MCF 10A (cell line): ENCODE measurements around the gene CYYR1. TPM values are rescaled to one million over a fixed set of nuclear protein-coding genes. Genes with fewer than 3 reads are reported as not detected.

Source experiments
- BruUV-seq: library from RNA; stranded (reverse); fragments of 400-500 nt; replicated peaks from 2 replicates; lab custom pipeline; 2021; lab: Mats Ljungman, UMichigan
- CTCF ChIA-PET: fragments of 300-600 bp; sonication (Branson Sonifier 250); formaldehyde crosslinking; extraction: SDS; loops from one replicate; lab custom pipeline; 2021; ENCODE audit warnings: antibody characterized with exemption, inconsistent platforms; lab: Yijun Ruan, JAX
- POLR2A ChIA-PET: fragments of 300-600, 350-650 bp; sonication (Branson Sonifier 250); formaldehyde crosslinking; extraction: SDS; loops from one replicate; lab custom pipeline; 2020; ENCODE audit warnings: antibody characterized with exemption, inconsistent platforms; lab: Yijun Ruan, JAX
- DNase-seq: peaks from one replicate; pipeline ENCODE4 v3.0.0-alpha.2; 2018; ENCODE audit not compliant: unreplicated experiment
- H3K27ac Mint-ChIP-seq: one replicate; pipeline ENCODE4 v1.8.0; 2022; ENCODE audit warnings: mild to moderate bottlenecking, low read depth, mixed read lengths; ENCODE audit not compliant: unreplicated experiment
- H3K27me3 Mint-ChIP-seq: one replicate; pipeline ENCODE4 v1.8.0; 2022; ENCODE audit warnings: mixed read lengths; ENCODE audit not compliant: insufficient read depth, unreplicated experiment
- H3K36me3 Mint-ChIP-seq: one replicate; pipeline ENCODE4 v1.8.0; 2022; ENCODE audit warnings: mild to moderate bottlenecking, moderate library complexity, mixed read lengths; ENCODE audit not compliant: insufficient read depth, unreplicated experiment
- H3K4me1 Mint-ChIP-seq: one replicate; pipeline ENCODE4 v1.8.0; 2022; ENCODE audit warnings: mixed read lengths; ENCODE audit not compliant: insufficient read depth, unreplicated experiment
- H3K4me3 Mint-ChIP-seq: one replicate; pipeline ENCODE4 v1.8.0; 2022; ENCODE audit warnings: mild to moderate bottlenecking, moderate library complexity, mixed read lengths; ENCODE audit not compliant: unreplicated experiment
- H3K9me3 Mint-ChIP-seq: one replicate; pipeline ENCODE4 v1.8.0; 2022; ENCODE audit warnings: mixed read lengths; ENCODE audit not compliant: unreplicated experiment
- CTCF ChIP-seq: fragments of 200-600 bp; IDR thresholded peaks from one replicate; pipeline ENCODE4 v1.8.0; 2022; ENCODE audit warnings: antibody characterized with exemption, mild to moderate bottlenecking; ENCODE audit not compliant: unreplicated experiment
- intact Hi-C: fragments of 100-400 bp; cut with micrococcal nuclease; formaldehyde crosslinking; loops from 2 replicates; pipeline ENCODE4 v1.14.1; 2022
- total RNA-seq: library from RNA; stranded (reverse); gene quantifications from 2 replicates; pipeline ENCODE4 v1.2.3, GENCODE V29; 2022

Gene CYYR1
- total RNA-seq, 1 experiment from 2014 or later = not detected

GRCh38 chr21:26513212-26513611 is 59.9 kb downstream of the CYYR1 start:
- Mint-ChIP-seq H3K36me3 (no peaks in the 10 kb centered on the region), H3K27me3 (no peaks in the 10 kb centered on the region), H3K9me3 (no peaks in the 10 kb centered on the region), H3K4me1 (peaks cover 20% of the 10 kb centered on the region), H3K4me3 (no peak overlapping the region), H3K27ac (no peak overlapping the region)
- intact Hi-C loops = no loop called here
- no peak for TF ChIP-seq CTCF
- CTCF ChIA-PET = no interaction called here
- BruUV-seq = no TSS peak
- POLR2A ChIA-PET = interaction anchor here (0.6 kb wide), 1 partner anchor 27 kb away, joined by 3 read pairs; no protein-coding TSS in a partner anchor
- peak; percentile 80 for DNase-seq

- no peak for TF ChIP-seq CTCF
- Mint-ChIP-seq H3K27me3 (no peaks in the 10 kb centered on the region), H3K9me3 (no peaks in the 10 kb centered on the region), H3K4me3 (no peak overlapping the region), H3K36me3 (no peaks in the 10 kb centered on the region), H3K27ac (no peak overlapping the region), H3K4me1 (peaks cover 20% of the 10 kb centered on the region)
- intact Hi-C loops = no loop called here
- CTCF ChIA-PET = interaction anchor here (1.2 kb wide), 1 partner anchor 232 kb away, joined by 3 read pairs; no protein-coding TSS in a partner anchor
- no peak for DNase-seq
- POLR2A ChIA-PET = no interaction called here
- no TSS peak for BruUV-seq
Observed at GRCh38 chr21:26512664-26513063, 60.4 kb downstream of the CYYR1 start.

GRCh38 chr21:26508903-26509302 is 64.2 kb downstream of the CYYR1 start:
- H3K36me3 Mint-ChIP-seq = no peaks in the 10 kb centered on the region
- no peaks in the 10 kb centered on the region for H3K9me3 Mint-ChIP-seq
- ChIA-PET CTCF (interaction anchor here (0.7 kb wide), 1 partner anchor 47 kb away, joined by 3 read pairs; no protein-coding TSS in a partner anchor), POLR2A (interaction anchor here (1.0 to 2.3 kb wide), 4 partner anchors 18 to 338 kb away, joined by 3 to 5 read pairs (median 4); partner anchors contain the start of gene APP)
- TF ChIP-seq CTCF = no peak
- BruUV-seq = no TSS peak
- H3K4me1 Mint-ChIP-seq = peaks cover 16% of the 10 kb centered on the region
- H3K27me3 Mint-ChIP-seq = no peaks in the 10 kb centered on the region
- H3K27ac Mint-ChIP-seq = no peak overlapping the region
- no peak overlapping the region for H3K4me3 Mint-ChIP-seq
- DNase-seq = no peak
- intact Hi-C loops = no loop called here

- no TSS peak for BruUV-seq
- DNase-seq = peak; percentile 75
- no peaks in the 10 kb centered on the region for H3K9me3 Mint-ChIP-seq
- ChIA-PET CTCF (interaction anchor here (0.6 to 1.0 kb wide), 3 partner anchors 119 to 606 kb away, joined by 3 read pairs; no protein-coding TSS in a partner anchor), POLR2A (interaction anchor here (0.9 to 2.2 kb wide), 5 partner anchors 35 to 145 kb away, joined by 3 to 7 read pairs (median 3); no protein-coding TSS in a partner anchor)
- TF ChIP-seq CTCF = no peak
- H3K4me1 Mint-ChIP-seq = peaks cover 5% of the 10 kb centered on the region
- H3K27me3 Mint-ChIP-seq = no peaks in the 10 kb centered on the region
- no peak overlapping the region for H3K4me3 Mint-ChIP-seq
- no peaks in the 10 kb centered on the region for H3K36me3 Mint-ChIP-seq
- H3K27ac Mint-ChIP-seq = no peak overlapping the region
- intact Hi-C loops = no loop called here
Observed at GRCh38 chr21:26506956-26507355, 66.1 kb downstream of the CYYR1 start.
